Inflammatory macrophage treated with lipopolysaccharide for 4 hours (primary cell): Measurements from ENCODE around the gene NRSN2.

Experiments
- DNase-seq: peaks from one replicate; pipeline ENCODE4 v3.0.0-alpha.2; 2020

NRSN2 gene

DNA sequence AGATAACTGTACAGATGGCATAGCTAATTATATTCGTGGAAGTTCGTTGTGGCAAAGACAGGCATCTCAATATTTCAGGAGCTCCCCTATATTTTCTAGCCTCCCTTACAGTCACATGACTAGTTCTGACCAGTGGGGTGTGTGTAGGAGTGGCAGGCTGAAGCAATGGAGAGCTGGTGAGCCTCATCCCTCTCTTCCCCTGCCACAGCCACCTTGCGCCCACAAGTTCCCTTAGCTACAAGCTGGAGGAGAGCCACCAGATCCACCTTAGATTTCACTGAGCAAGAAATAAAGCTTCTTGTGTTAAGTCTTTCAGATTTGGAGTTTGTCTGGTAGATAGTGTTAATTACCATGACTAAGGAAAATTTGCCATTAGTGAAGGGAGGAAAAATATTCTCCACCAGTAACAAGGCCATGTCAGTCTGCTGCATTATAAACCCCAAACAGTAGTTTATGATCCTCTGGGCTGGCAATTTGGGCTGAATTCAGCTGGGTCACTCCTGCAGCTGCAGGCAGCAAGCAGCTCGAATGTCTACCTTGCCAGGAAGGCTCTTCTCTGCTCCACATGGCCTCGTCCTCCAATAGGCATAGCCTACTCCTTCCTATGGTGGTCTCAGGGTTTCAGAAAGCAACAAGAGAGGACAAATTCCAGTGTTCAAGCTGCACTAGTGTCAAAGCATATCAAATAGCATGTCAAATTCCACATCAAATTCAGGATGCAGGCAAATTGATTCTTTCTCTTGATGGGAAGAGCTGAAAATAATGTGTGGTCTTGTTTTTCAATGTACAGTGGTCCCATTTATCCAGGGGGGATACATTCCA is 53.8 kb downstream of the NRSN2 start:
- DNase-seq, result peak; percentile 15

GRCh38 chr20:401682-402495 is 55.0 kb downstream of the NRSN2 start:
- no peak for DNase-seq

DNA sequence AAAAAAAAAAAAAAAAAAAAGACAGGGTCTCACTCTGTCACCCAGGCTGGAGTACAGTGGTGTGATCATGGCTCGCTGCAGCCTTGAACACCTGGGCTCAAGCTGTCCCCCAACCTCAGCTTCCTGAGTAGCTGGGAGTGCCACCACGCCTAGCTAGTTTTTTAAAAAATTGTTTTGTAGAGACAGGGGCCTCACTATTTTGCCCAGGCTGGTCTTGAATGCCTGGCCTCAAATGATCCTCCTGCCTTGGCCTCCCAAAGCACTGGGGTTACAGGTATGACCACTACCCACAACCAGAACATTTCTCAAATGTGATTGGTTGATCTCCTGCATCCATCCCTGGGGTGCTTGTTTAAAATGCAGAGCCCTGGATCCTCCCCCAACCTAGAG is 55.6 kb downstream of the NRSN2 start:
- DNase-seq, result no peak

DNA sequence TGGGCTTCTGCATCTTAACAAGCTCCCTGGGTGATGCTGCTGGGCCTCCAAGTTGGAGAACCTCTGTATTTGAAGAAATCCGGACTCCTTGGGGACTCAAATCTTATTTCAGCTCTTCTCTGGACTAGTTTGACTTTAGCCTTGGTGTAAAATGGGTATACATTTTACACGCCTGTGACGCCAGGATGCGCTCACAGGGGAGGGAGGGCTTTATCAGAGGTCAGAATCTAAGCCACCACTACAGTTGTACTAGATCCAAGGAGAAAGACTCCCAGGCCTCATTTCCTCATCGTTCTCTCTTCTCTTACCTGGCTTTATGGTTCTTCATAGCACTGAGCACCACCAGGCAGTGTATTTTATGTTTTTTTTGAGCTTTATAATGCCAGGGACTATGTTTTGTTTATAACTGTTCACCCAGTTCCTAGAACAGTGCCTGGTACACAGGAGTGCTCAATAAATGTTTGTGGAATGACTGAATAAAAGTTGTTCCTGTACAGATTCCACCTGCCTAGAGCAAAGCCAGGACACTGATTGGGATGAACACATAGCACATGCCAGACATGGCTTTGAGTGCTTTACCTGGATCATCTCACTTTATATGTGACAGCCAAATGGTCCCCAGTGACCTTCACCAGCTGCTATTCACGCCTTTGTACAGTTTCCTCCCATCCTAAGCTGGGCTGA is 56.1 kb downstream of the NRSN2 start:
- DNase-seq, result no peak

GRCh38 chr20:403582-403957 is 56.7 kb downstream of the NRSN2 start:
- DNase-seq, result no peak

- DNase-seq, result no peak
These were observed 57.2 kb downstream of the NRSN2 start for GRCh38 chr20:404088-404487.
